T1000 (cell line): ENCODE measurements around the gene PLSCR3.

ENCODE experiments used
- DNase-seq: peaks from one replicate; lab custom pipeline; 2025; ENCODE audit warnings: mixed read lengths; lab: John Stamatoyannopoulos, UW

The PLSCR3 gene

DNA sequence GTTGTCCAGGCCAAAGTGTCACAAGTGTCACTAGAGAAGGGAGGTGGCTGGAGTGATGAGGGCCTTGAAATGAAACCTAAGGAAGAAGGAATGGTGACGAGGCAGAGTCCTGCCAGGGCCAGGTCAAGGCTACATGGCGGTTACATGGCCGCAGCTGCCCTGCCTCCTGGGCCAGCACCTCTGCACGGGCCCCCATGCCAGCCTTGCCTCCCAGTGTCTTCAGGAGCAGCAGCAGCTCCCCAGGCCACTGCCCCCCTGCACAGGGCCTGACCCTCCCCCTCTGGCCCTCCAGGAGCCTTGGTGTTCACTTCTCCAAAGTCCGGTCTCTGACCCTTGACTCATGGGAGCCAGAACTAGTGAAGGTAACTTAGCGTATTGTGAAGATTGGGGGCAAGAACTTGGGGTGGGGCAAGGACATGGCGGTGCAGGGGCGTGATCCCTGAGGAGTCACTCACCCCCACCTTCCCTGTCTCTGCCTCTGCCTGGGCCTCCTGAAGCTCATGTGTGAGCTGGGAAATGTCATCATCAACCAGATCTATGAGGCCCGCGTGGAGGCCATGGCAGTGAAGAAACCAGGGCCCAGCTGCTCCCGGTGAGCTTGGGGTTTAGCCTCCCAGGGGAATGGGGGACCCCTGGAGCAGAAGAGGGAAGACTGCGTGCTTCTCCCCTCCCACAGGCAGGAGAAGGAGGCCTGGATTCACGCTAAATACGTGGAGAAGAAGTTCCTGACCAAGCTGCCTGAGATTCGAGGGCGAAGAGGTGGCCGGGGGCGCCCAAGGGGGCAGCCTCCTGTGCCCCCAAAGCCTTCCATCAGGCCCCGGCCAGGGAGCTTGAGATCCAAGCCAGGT lies 46.5 kb downstream of the PLSCR3 start:
- DNase-seq = no peak

DNA sequence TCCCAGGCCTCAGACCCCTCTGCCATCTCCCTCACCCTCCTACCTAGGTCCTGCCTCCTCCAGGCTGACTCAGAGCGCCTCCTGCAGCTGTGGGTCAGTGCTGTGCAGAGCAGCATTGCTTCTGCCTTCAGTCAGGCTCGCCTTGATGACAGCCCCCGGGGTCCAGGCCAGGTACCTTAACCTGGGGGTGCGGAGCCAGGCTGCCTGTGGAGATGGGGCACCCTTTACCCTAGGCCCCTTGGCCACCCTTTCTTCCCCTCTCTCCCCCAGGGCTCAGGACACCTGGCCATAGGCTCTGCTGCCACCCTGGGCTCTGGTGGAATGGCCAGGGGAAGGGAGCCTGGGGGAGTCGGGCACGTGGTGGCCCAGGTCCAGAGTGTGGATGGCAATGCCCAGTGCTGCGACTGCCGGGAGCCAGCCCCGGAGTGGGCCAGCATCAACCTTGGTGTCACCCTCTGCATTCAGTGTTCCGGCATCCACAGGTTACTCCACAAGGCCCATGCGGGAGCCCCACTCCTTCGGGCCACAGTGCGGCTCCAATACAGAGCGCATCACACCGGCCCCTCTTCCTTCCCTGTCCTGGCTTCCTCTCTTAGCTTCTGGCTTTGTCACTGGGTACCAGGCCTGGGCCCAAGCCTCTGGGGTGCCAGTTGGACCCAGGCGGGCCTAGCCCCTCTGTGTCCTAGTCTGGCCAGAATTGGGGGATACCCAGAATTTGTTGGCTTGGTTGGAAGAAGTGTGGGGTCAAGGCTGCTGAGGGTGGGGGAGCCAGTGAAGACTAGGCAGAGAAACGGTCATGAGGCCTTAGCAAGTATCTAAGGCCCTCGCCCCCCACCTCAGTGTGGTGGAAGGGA lies 47.3 kb downstream of the PLSCR3 start:
- no peak for DNase-seq

DNA sequence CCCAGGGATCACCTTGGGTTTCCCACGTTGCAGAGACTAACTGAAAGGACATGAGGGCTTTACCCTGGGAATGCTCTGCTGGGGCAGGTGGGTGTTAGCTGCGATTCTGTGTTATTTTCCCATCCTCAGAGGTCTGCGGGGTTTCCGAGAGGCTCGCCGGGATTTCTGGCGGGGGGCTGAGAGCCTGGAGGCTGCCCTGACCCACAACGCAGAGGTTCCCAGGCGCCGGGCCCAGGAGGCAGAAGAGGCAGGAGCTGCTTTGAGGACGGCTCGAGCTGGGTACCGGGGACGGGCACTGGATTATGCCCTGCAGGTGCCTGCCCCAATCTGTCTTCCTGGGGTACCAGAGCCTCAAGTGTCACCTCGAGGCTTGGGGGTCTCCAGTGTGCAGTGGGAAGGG lies 51.1 kb downstream of the PLSCR3 start:
- DNase-seq = no peak

DNA sequence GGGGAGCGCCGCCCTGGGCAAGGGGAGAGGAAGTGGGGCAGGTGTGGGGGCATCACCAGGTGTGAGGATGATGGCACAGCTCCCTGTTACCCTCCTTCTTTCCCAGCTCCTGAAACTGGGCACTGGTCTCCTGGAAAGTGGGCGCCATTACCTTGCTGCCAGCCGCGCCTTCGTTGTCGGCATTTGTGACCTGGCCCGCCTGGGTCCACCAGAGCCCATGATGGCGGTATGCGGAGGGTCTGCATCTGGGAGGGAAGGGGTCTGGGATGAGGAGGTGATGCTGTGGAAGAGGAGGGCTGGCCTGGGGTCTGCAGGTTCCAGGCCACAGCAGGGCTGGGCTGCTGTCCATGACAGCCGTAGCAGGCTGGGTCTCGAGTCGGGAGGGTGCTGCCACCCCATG lies 52.5 kb downstream of the PLSCR3 start:
- no peak for DNase-seq

DNA sequence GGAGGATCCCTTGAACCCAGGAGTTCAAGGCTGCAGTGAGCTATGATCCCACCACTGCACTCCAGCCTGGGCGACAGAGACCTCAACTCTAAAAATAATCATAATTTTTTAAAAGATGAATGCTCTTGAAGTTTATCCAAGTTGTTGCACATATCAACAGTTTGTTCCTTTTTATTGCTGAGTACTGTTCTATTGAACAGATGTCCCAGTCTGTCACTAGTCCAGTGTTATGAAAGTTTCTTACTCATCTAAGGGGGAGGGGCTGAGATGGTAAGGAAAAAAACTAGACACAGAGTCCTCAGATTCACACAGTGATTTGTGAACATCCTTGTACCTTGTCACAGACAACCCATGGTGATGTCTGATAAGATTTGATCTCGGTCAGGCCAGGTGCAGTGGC lies 54.1 kb downstream of the PLSCR3 start:
- no peak for DNase-seq
